NK-92 treated with Interleukin-12 subunit alpha and Interleukin-12 subunit beta, amount 100 ng/mL, for 24 hours (cell line): Measurements from ENCODE around the gene C1QA.
"Not testable (repeated sequence)": the region's sequence is repeated elsewhere in the genome, so short reads cannot be mapped to it uniquely, and the experiment has no call there.

Source experiments
- DNase-seq: peaks from one replicate; lab custom pipeline; 2025; lab: John Stamatoyannopoulos, UW

Gene C1QA

DNA sequence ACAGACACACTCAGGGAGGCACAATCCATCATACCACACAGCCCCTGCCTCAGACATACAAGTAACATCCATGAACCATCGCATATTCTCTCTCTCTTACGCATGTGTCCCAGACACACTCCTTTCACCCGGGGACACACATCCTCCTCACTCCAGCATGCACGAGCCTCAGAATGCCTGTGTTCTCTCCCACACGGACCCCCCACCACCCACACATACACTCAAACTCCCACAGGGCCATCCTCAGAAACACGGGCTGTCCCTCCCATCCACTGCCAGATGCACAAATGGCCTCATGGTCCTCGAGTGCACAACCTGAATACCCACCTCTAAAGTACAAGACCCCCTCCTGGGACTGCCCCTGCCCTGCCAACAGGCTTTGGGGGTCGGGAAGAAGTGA is 4.8 kb downstream of the C1QA start:
- no peak for DNase-seq

GRCh38 chr1:22641906-22642636 is 5.6 kb downstream of the C1QA start:
- DNase-seq, result peak; percentile 57

DNA sequence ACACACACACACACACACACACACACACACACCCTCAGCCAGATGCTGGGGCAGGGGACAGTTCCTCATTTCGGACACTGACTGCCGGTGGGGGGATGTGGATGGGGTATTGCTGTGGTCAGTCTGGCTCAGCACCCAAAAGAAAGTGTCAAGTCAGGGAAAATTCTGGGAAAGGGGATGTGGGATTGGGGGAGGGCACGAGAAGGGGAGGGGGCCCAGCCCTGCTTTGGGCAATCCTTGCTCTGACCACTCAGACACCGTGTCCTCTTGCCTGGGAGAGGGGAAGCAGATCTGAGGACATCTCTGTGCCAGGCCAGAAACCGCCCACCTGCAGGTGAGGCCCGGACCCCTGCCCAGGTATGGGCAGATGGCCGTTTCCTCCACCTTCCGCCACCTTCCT is 7.0 kb downstream of the C1QA start, which contains the start of gene C1QC:
C1QC (plus strand) TSS at position 253 of the 400 bp plus-strand sequence. CDS start 391 bp downstream, outside the sequence.
- DNase-seq, result no peak

DNA sequence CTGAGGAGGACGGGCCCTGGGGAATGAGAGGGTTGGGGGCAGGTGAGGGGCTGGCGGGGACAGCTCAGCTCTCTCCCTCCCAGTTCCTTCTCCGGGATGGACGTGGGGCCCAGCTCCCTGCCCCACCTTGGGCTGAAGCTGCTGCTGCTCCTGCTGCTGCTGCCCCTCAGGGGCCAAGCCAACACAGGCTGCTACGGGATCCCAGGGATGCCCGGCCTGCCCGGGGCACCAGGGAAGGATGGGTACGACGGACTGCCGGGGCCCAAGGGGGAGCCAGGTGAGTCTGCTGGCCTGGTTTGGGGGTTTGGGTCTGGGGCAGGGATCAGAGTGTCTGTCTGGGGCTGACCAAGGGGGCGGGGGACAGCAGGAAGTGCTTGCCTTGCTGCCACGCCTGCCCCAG is 7.5 kb downstream of the C1QA start:
- no peak for DNase-seq

- DNase-seq, result no peak
These were observed 9.5 kb downstream of the C1QA start for GRCh38 chr1:22645931-22646330.

DNA sequence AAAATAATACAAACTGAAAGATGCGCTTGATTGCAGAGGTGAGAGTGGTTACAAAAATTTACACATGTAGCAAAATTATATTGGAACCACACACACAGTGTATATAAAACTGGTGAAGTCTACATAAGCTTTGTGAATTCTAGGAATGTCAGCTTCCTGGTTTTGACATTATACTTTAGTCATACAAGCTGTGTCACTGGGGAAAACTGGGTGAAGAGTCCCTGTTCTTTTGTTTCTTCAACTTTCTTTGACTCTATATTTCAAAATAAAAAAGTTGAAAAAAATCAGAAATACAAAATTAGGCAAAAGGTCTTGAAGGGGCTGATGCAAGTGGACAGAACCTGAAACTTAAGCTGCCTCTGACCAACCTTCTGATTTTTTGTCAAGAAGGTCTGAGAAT is 10.0 kb downstream of the C1QA start:
- DNase-seq, result no peak

DNA sequence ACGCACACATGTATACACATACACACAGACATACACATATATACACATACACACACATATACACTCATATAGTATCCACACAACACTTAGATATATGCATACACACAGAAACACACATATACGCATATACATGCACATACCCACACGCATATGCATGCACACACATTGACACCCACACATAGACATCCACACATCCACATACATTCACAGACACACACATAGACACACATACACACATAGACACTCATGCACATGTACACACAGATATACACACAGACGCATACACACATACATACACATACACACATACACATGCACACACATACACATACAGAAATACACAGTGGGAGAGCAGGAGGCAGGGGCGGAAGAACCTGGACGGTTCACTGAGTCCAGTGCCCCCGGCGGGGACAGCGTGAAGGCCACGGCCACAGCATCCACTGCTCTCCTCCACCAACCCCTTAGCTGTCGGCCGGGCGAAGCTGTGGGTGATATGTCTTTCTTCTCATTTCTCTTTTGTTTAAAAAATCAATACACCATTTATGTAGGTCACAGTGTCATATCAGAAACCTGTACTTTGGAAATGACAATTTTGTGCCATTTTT is 13.8 kb downstream of the C1QA start:
- DNase-seq, result no peak

GRCh38 chr1:22651941-22652856 is 15.8 kb downstream of the C1QA start:
- no peak for DNase-seq

DNA sequence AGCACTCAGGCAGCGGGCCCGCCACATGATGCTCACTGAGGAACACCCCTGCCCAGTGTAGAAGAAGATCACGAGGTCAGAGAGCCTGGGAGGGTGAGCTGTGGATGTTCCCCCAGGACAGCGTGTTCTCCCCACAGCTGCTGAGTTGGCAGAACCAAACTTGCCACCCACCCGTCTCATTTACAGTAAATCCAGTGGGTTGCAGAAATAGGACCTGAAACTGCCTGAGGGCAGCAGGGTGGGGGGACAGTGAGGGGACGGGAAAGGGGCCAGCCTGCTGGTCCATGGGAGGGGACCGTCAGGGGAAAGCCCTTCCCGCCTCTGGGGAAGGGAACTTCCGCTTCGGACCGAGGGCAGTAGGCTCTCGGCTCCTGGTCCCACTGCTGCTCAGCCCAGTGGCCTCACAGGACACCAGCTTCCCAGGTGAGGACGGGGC is 16.5 kb downstream of the C1QA start, which contains the start of gene C1QB:
C1QB (plus strand) TSS at position 356 of the 436 bp plus-strand sequence. CDS start 6,227 bp downstream, outside the sequence.
- no peak for DNase-seq

GRCh38 chr1:22654692-22655091 is 18.3 kb downstream of the C1QA start:
- DNase-seq, result no peak

GRCh38 chr1:22658385-22659163 is 22.1 kb downstream of the C1QA start:
- no peak for DNase-seq

DNA sequence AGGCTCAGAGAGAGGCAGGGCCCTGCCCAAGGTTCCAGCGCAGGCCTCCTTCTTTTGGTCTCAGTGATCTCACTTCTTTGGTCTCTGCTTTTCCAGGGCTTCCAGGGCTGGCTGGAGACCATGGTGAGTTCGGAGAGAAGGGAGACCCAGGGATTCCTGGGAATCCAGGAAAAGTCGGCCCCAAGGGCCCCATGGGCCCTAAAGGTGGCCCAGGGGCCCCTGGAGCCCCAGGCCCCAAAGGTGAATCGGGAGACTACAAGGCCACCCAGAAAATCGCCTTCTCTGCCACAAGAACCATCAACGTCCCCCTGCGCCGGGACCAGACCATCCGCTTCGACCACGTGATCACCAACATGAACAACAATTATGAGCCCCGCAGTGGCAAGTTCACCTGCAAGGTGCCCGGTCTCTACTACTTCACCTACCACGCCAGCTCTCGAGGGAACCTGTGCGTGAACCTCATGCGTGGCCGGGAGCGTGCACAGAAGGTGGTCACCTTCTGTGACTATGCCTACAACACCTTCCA is 24.4 kb downstream of the C1QA start:
- no peak for DNase-seq

DNA sequence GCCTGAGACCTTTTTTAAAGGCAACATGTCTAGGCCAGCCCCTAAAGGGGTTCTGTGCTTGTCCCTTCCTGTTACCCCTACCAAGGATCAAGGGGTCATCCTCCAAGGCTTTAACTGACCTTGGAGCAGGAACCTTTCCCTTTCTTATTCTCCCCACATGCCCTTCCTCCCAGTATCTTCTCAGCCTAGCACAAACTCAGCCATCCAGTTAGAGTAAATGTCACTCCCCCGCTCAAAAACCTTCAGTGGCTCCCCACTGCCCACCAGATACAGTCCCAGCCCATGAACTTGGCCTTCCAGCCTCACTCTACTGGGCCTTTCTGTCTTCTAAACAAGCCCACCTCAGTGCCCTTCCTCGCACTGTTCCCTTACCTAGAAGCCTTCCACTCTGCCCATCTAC is 25.5 kb downstream of the C1QA start:
- no peak for DNase-seq

GRCh38 chr1:22662318-22662717 is 25.9 kb downstream of the C1QA start:
- no peak for DNase-seq

GRCh38 chr1:22662986-22663408 is 26.6 kb downstream of the C1QA start:
- no peak for DNase-seq

DNA sequence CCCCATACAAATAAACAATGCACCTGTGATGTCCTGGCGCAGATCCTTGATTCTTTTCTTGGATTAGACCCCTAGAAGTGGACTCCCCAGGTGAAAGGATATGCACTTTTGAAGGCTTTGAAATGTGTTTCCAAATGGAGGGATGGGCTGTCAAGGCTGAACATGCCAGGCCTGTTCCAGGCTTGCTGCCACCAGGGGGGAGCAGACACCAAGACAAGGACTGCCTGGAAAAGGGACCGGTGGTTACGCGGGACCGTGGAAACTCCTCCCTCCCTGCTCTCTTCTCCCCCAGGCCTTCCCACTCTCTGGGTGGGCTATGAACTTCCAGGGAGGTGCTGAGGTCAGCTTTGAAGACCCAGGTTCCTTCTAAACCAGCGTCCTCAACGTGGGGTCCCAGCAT is 29.3 kb downstream of the C1QA start:
- DNase-seq, result no peak

DNA sequence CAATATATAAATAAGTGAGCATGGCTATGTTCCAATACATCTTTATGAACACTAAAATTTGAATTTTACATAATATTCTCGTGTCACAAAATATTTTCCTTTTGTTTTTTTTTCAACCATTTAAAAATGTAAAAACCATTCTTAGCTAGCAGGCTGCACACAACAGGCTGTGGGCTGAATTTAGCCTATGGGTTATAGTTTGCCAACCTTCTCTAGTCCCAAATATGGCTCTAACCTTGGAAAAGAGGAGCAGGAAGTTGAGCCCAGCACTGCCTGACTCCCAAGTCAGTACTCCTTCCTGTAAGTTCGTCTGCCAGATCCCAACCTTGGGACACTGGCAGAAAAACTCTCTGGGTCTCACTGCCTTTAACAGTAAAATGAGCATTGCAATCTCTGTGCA is 30.0 kb downstream of the C1QA start:
- no peak for DNase-seq

- DNase-seq, result not testable (repeated sequence)
These were observed 32.4 kb downstream of the C1QA start for GRCh38 chr1:22668840-22669239.

- no peak for DNase-seq
These were observed 34.0 kb downstream of the C1QA start for GRCh38 chr1:22670352-22670975.

GRCh38 chr1:22671999-22672398 is 35.6 kb downstream of the C1QA start:
- DNase-seq, result no peak
